Aorta (tissue), 5 donors: Measurements from ENCODE around the gene L1CAM. TPM values are rescaled to one million over a fixed set of nuclear protein-coding genes. Genes with fewer than 3 reads are reported as not detected.

Source experiments
- ATAC-seq: fragments of 200-7000 bp; cut with Tn5 transposase; one replicate; pipeline ENCODE4 v1.9.1; 2022; ENCODE audit warnings: moderate library complexity; ENCODE audit not compliant: low FRiP score
- DNase-seq, 2 donors: peaks; one replicate each; pipeline ENCODE4 v3.0.0-alpha.2; 2020
- H3K27ac ChIP-seq, 2 donors: one replicate each; pipeline ENCODE4 v1.5.1; 2013; ENCODE audit warnings: low read length in 2 of 2, mild to moderate bottlenecking in 2 of 2, moderate library complexity in 2 of 2, control low read depth in 1 of 2, inconsistent platforms in 1 of 2, low read depth in 1 of 2
- H3K27me3 ChIP-seq, 2 donors: one replicate each; pipeline ENCODE4 v1.6.1; 2013; ENCODE audit warnings: control low read depth in 1 of 2, low read length in 1 of 2, mild to moderate bottlenecking in 1 of 2, moderate library complexity in 1 of 2; ENCODE audit not compliant: insufficient read depth in 2 of 2, control insufficient read depth in 1 of 2
- H3K36me3 ChIP-seq, 2 donors: one replicate each; pipeline ENCODE4 v1.6.1; 2013; ENCODE audit warnings: control low read depth in 1 of 2, low read length in 1 of 2, mild to moderate bottlenecking in 1 of 2; ENCODE audit not compliant: insufficient read depth in 2 of 2, control insufficient read depth in 1 of 2
- H3K4me1 ChIP-seq, 2 donors: one replicate each; pipeline ENCODE4 v1.6.1; 2013; ENCODE audit warnings: low read length in 2 of 2, control low read depth in 1 of 2, mild to moderate bottlenecking in 1 of 2, moderate library complexity in 1 of 2; ENCODE audit not compliant: insufficient read depth in 2 of 2, control insufficient read depth in 1 of 2
- H3K4me3 ChIP-seq, 2 donors: one replicate each; pipeline ENCODE4 v1.5.1; 2013; ENCODE audit warnings: low read length in 2 of 2, control low read depth in 1 of 2, mild to moderate bottlenecking in 1 of 2
- H3K9me3 ChIP-seq: one replicate; pipeline ENCODE4 v1.6.1; 2013; ENCODE audit warnings: mild to moderate bottlenecking, low read length; ENCODE audit not compliant: control insufficient read depth
- WGBS, 2 donors: extraction: QIAGEN DNeasy Blood & Tissue Kit; methylation state at CpG; one replicate each; pipeline ENCODE4 v1.1.7; 2013; 5-methylcytosine and 5-hydroxymethylcytosine counted together
- intact Hi-C, 2 donors: fragments of 100-400 bp; cut with DNase I; formaldehyde crosslinking; loops; one replicate each; pipeline versions ENCODE4 v1.14.2 to v1.15.0; 2022
- polyA plus RNA-seq, 2 donors: library from polyadenylated mRNA; stranded (reverse); fragments of 200-250 nt; gene quantifications; one replicate each; pipeline ENCODE4 v1.2.3, GENCODE V29; 2013
- total RNA-seq, 2 donors: library from RNA; stranded (reverse); fragmentation: NEBNext Ultra II Directional; extraction: Animal tissue kit (Norgen Biotek cat#: 25700); gene quantifications; one replicate each; pipeline ENCODE4 v1.2.1, GENCODE V29; 2021
- donor health status: healthy with polysubstance abuse.
- donor health status: Bipolar disorder and iron deficiency.
- donor health status: DM: no; HTN: no; CAD: no.
- donor health status: DM: no; HTN: no; CAD: no.
- donor health status: DM: yes; HTN: yes; CAD: no.

Gene L1CAM
- total and polyA plus RNA-seq, 4 donors = 1.0 to 11.6 (median 4.3) TPM; not detected in 1

DNA sequence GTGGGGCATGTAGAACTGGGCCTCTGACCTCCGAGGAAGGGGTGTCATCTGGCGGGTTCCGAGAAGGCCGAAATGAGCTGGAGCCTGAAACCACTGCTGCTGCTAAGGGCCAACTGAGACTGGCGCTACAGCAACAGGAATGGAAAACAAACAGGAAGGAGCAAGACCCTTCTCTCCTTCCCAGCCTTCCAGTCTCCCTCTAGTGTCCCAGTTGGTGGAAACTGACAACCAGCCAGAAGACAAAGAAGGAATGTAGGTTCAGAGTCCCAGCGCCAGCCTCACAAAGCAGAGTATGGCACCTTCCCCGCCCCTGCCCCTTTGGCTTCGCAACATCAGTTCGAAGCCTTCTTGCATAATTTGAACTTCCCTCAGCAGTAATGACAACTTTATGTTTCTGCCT is 31.3 kb downstream of the L1CAM start:
- 73 to 79% methylated on average over 9 of the region's 9 CpGs for WGBS, 2 donors
- no peak overlapping the region for H3K27ac ChIP-seq
- H3K27me3 ChIP-seq = no peaks in the 10 kb centered on the region
- intact Hi-C loops = no loop called here
- DNase-seq (no peak), ATAC-seq (no peak)
- H3K36me3 ChIP-seq = no peaks in the 10 kb centered on the region
- H3K9me3 ChIP-seq = no peaks in the 10 kb centered on the region
- H3K4me3 ChIP-seq = no peak overlapping the region
- no peaks in the 10 kb centered on the region for H3K4me1 ChIP-seq

DNA sequence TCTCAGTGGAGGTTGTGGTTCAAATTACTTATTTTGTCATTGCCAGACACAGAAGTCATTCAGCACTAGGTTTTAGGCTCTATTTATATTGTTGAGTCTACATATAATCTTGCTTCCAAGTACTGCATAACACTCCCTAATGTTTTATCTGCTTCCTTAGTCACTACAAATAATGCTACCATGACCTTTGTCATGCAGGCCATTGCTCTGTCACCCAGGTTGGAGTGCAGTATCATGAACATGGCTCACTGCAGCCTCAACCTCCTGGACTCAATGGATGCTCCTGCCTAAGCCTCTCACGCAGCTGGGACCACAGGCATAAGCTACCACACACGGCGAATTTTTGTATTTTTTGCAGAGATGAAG is 32.1 kb downstream of the L1CAM start:
- DNase-seq = no peak
- no peaks in the 10 kb centered on the region for H3K27me3 ChIP-seq
- H3K4me1 ChIP-seq = no peaks in the 10 kb centered on the region
- no peak for ATAC-seq
- no peak overlapping the region for H3K4me3 ChIP-seq
- intact Hi-C loops = no loop called here
- no peak overlapping the region for H3K27ac ChIP-seq
- H3K9me3 ChIP-seq = no peaks in the 10 kb centered on the region
- no peaks in the 10 kb centered on the region for H3K36me3 ChIP-seq
- WGBS, 2 donors = 81 to 94% methylated on average over 3 of the region's 3 CpGs

DNA sequence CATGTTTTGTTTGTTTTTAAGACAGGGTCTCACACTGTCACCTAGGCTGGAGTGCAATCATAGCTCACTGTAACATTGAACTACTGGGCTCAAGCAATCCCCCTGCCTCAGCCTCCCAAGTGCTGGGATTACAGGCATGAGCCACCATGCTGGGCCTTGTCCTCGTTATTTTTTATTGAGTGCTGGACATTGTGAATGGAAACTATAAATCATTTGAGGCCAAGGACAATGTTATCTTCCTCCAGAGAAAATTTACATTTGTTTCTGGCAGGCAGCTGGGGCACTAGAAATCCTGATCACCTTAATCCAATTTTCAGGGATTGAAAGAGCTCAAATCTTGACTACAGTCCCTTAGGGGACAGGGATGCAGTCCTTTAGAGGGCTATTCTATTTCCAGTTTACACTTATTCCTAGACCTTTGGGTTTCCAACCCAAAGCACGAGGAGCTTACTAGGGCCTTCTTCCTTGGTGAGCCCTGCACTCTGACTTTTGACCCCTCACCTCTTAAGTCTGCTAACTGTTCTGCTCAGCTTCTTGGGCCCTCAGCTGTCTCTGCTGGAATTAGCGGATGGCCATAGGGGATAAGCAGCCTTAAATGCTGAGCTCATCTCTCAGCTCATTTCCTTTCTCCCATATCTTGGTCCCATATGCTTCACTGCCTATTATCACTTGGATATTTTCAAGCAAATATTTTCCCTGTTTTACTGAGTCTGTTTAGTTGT is 32.6 kb downstream of the L1CAM start:
- no peak for DNase-seq
- Histone ChIP-seq H3K4me1 (no peaks in the 10 kb centered on the region), H3K4me3 (no peak overlapping the region), H3K27me3 (no peaks in the 10 kb centered on the region), H3K9me3 (no peaks in the 10 kb centered on the region), H3K27ac (no peak overlapping the region), H3K36me3 (no peaks in the 10 kb centered on the region)
- no peak for ATAC-seq
- 60 to 64% methylated on average over 3 of the region's 3 CpGs for WGBS, 2 donors
- intact Hi-C loops = no loop called here

DNA sequence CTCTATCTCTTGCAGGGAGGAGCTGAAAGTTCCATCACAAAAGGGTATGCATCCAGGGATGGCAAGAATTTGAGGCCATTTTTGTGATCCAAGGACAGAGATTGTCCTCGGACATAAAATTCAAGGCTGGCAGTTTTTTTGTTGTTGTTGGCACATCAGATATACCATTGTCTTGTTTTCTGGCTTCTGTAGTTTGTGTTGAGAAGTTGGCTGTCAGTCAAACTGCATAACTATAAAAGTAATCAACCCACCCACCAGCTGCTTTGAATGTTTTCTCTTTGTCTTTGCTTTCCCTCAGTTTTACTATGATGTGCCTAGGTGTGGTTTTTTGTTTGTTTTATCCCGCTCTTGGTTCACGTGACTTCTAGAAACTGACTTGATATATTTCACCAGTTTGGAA is 34.0 kb downstream of the L1CAM start:
- DNase-seq (no peak), ATAC-seq (no peak)
- intact Hi-C loops = no loop called here
- no peaks in the 10 kb centered on the region for H3K27me3 ChIP-seq
- H3K4me3 ChIP-seq = no peak overlapping the region
- no peaks in the 10 kb centered on the region for H3K36me3 ChIP-seq
- no peak overlapping the region for H3K27ac ChIP-seq
- H3K4me1 ChIP-seq = no peaks in the 10 kb centered on the region
- H3K9me3 ChIP-seq = no peaks in the 10 kb centered on the region
- 58 to 73% methylated on average over 3 of the region's 3 CpGs for WGBS, 2 donors

DNA sequence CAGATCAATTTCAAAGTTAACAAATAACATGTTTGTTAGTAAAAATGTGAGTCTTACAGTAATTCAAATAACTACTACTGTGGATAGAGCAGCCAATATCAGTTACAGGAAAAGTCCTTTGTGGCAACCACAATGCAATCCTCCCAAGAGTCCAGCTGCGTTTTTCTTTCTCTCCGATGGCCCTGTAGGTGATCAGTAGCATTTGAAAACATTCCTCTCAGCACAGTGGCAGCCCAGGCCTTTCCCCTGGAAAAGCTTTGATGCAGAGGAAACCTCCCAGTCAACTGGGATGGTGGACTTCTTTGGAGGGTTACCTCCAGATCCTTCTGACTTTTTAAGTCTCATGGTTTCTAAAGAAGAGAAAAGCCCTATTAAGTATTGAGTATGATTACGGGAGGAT is 37.6 kb downstream of the L1CAM start:
- intact Hi-C loops = no loop called here
- H3K4me1 ChIP-seq = no peaks in the 10 kb centered on the region
- WGBS, 2 donors = 52 to 54% methylated on average over 3 of the region's 3 CpGs
- no peaks in the 10 kb centered on the region for H3K9me3 ChIP-seq
- ATAC-seq (no peak), DNase-seq (no peak)
- no peaks in the 10 kb centered on the region for H3K27me3 ChIP-seq
- H3K4me3 ChIP-seq = no peak overlapping the region
- no peaks in the 10 kb centered on the region for H3K36me3 ChIP-seq
- no peak overlapping the region for H3K27ac ChIP-seq

DNA sequence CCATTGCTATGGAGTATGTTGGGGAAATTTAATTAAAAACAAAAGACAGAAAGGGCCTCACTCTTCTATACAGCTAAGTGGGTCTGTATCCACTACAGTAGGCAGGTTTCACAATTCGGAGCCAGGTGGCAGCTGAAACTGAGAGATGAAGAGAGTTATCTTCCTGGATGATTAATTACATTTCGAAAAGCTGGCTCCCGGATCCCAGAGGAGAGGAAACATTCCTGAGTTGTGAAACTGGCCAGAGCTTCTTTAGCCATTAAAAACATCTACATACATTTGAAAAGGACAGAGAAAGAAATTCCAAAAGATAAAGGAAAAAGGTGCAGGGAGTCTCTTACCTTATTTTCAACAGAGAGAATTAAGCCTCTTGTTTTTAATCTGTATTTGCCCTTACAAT is 40.1 kb downstream of the L1CAM start:
- H3K4me3 ChIP-seq = no peak overlapping the region
- no peaks in the 10 kb centered on the region for H3K4me1 ChIP-seq
- intact Hi-C loops = no loop called here
- H3K27me3 ChIP-seq = no peaks in the 10 kb centered on the region
- H3K36me3 ChIP-seq = no peaks in the 10 kb centered on the region
- 8 to 23% methylated on average over 3 of the region's 3 CpGs for WGBS, 2 donors
- H3K9me3 ChIP-seq = no peaks in the 10 kb centered on the region
- no peak for DNase-seq
- H3K27ac ChIP-seq = no peak overlapping the region
- no peak for ATAC-seq

DNA sequence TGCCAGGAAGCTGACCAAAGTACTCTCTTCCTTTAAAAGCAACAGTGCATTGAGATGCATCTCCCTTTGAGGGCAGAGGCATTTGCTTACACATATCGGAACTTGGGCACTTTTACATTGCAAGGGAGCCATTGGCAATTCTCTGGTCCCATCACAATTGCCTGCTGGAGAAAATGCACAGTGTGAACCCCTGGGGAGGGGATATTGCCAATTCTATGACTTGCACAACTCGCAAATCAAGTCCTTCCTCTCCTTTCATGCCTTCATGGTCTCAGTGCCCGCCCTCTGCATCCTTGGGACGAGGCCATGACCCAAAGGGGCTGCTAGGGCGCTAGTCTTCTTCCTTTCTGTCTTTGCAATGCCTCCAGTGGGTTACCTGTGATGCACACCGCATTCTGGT is 40.8 kb downstream of the L1CAM start:
- Histone ChIP-seq H3K4me1 (no peaks in the 10 kb centered on the region), H3K36me3 (no peaks in the 10 kb centered on the region), H3K4me3 (no peak overlapping the region), H3K27me3 (no peaks in the 10 kb centered on the region), H3K9me3 (no peaks in the 10 kb centered on the region), H3K27ac (no peak overlapping the region)
- DNase-seq (no peak), ATAC-seq (no peak)
- intact Hi-C loops = no loop called here
- 26 to 29% methylated on average over 6 of the region's 6 CpGs for WGBS, 2 donors

DNA sequence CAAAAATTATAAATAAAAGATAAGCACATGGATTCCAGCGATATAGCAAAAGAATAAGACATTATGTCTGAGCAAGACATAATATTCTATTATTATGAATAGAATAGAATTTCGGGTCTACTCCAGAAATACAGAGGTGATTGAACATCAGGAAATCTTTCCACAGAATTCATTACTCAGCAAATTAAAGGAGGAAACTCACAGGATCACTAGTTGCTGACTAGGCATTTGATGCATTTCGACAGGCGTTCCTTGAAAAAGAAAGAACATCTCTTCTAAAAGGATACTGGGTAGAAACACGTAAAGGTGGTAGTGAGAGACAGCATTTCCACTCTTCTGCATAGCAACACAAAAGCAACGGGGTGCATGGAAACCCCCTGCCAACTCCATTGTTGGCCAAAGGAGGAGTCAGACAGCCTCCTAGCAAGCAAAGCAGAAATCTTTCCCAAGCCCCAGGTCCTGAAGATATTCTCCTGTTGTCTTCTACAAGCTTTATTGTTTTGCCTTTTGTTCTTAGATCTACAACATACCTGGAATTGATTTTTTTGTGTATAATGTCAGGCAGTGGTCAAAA is 41.4 kb downstream of the L1CAM start:
- peaks cover 0 to 3% of the 10 kb centered on the region in 2 donors for H3K27me3 ChIP-seq

DNA sequence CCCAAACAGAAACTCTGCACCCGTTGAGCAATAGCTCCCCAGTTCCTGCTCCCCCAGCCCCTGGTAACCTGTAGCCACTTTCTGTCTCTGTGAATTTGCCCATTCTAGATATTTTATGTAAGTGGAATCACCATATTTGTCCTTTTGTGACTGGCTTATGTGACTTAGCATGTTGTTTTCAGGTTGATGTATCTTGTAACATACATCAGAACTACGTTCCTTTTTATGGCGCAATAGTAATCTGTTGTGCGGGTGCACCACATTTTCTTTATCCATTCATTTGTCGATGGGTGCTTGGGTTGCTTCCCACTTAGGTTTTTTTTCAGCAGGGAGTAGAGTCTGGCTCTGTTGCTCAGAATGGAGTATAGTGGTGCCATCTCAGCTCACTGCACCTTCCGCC is 49.1 kb downstream of the L1CAM start:
- no peak for ATAC-seq
- Histone ChIP-seq H3K9me3 (no peaks in the 10 kb centered on the region), H3K27ac (no peak overlapping the region), H3K4me1 (no peaks in the 10 kb centered on the region), H3K36me3 (no peaks in the 10 kb centered on the region), H3K4me3 (no peak overlapping the region), H3K27me3 (peaks cover 0 to 3% of the 10 kb centered on the region in 2 donors)
- 87 to 90% methylated on average over 6 of the region's 6 CpGs for WGBS, 2 donors
- intact Hi-C loops = no loop called here
- DNase-seq = no peak

More for the DNA sequence above, 41.4 kb downstream of the L1CAM start:
- H3K9me3 ChIP-seq = no peaks in the 10 kb centered on the region
- H3K4me3 ChIP-seq = no peak overlapping the region
- DNase-seq (no peak), ATAC-seq (no peak)
- 23 to 29% methylated on average over 6 of the region's 6 CpGs for WGBS, 2 donors
- no peak overlapping the region for H3K27ac ChIP-seq
- H3K4me1 ChIP-seq = no peaks in the 10 kb centered on the region
- intact Hi-C loops = no loop called here
- H3K36me3 ChIP-seq = no peaks in the 10 kb centered on the region
